HEK293 (cell line): Measurements from ENCODE around the gene ING1.

Source experiments
- GLIS1 ChIP-seq: fragments of 450-650 bp; formaldehyde crosslinking; IDR thresholded peaks from 2 replicates; pipeline ENCODE4 v1.5.1; 2016; ENCODE audit warnings: missing biosample characterization, missing genetic modification characterization
- GLIS2 ChIP-seq: fragments of 450-650 bp; formaldehyde crosslinking; IDR thresholded peaks from 2 replicates; pipeline ENCODE4 v1.5.1; 2016; ENCODE audit warnings: missing biosample characterization, missing genetic modification characterization
- KLF1 ChIP-seq: fragments of 450-650 bp; formaldehyde crosslinking; IDR thresholded peaks from 2 replicates; pipeline ENCODE4 v1.5.1; 2016; ENCODE audit warnings: missing biosample characterization, missing genetic modification characterization
- KLF10 ChIP-seq: fragments of 450-650 bp; IDR thresholded peaks from 2 replicates; pipeline ENCODE4 v1.5.1; 2018; ENCODE audit warnings: missing biosample characterization, mild to moderate bottlenecking, missing genetic modification characterization
- KLF7 ChIP-seq: fragments of 450-650 bp; formaldehyde crosslinking; IDR thresholded peaks from 2 replicates; pipeline ENCODE4 v1.5.1; 2016; ENCODE audit warnings: missing biosample characterization, missing genetic modification characterization, borderline replicate concordance
- SP2 ChIP-seq: fragments of 450-650 bp; formaldehyde crosslinking; IDR thresholded peaks from 2 replicates; pipeline ENCODE4 v1.5.1; 2016; ENCODE audit warnings: missing biosample characterization, missing genetic modification characterization
- SP3 ChIP-seq: fragments of 450-650 bp; formaldehyde crosslinking; IDR thresholded peaks from 2 replicates; pipeline ENCODE4 v1.5.1; 2016; ENCODE audit warnings: missing biosample characterization, missing genetic modification characterization
- WT1 ChIP-seq: fragments of 450-650 bp; formaldehyde crosslinking; IDR thresholded peaks from 2 replicates; pipeline ENCODE4 v1.5.1; 2016; ENCODE audit warnings: missing biosample characterization, missing genetic modification characterization
- ZBTB48 ChIP-seq: fragments of 450-650 bp; formaldehyde crosslinking; IDR thresholded peaks from 2 replicates; pipeline ENCODE4 v1.5.1; 2016; ENCODE audit warnings: missing biosample characterization, missing genetic modification characterization
- ZBTB8A ChIP-seq: fragments of 450-650 bp; formaldehyde crosslinking; IDR thresholded peaks from 2 replicates; pipeline ENCODE4 v1.5.1; 2016; ENCODE audit warnings: missing biosample characterization, missing genetic modification characterization
- ZFHX2 ChIP-seq: fragments of 450-650 bp; formaldehyde crosslinking; conservative IDR thresholded peaks from 2 replicates; pipeline ENCODE4 v1.5.1; 2016; ENCODE audit warnings: missing biosample characterization, missing genetic modification characterization
- ZFP3 ChIP-seq: fragments of 450-650 bp; formaldehyde crosslinking; IDR thresholded peaks from 2 replicates; pipeline ENCODE4 v1.5.1; 2016; ENCODE audit warnings: low read depth, missing biosample characterization, missing genetic modification characterization
- ZNF10 ChIP-seq: fragments of 450-650 bp; formaldehyde crosslinking; IDR thresholded peaks from 2 replicates; pipeline ENCODE4 v1.5.1; 2017; ENCODE audit warnings: missing biosample characterization, missing genetic modification characterization
- ZNF146 ChIP-seq: fragments of 450-650 bp; formaldehyde crosslinking; IDR thresholded peaks from 2 replicates; pipeline ENCODE4 v1.5.1; 2016; ENCODE audit warnings: missing biosample characterization, missing genetic modification characterization
- ZNF335 ChIP-seq: fragments of 450-650 bp; formaldehyde crosslinking; conservative IDR thresholded peaks from 2 replicates; pipeline ENCODE4 v1.5.1; 2016; ENCODE audit warnings: missing biosample characterization, missing genetic modification characterization
- ZNF341 ChIP-seq: fragments of 450-650 bp; formaldehyde crosslinking; IDR thresholded peaks from 2 replicates; pipeline ENCODE4; 2016; ENCODE audit warnings: low read depth, missing biosample characterization, missing genetic modification characterization
- ZNF394 ChIP-seq: fragments of 450-650 bp; formaldehyde crosslinking; IDR thresholded peaks from 2 replicates; pipeline ENCODE4 v1.5.1; 2016; ENCODE audit warnings: missing biosample characterization, missing genetic modification characterization, mild to moderate bottlenecking, moderate library complexity, borderline replicate concordance
- ZNF404 ChIP-seq: fragments of 450-650 bp; formaldehyde crosslinking; IDR thresholded peaks from 2 replicates; pipeline ENCODE4 v1.5.1; 2017; ENCODE audit warnings: missing biosample characterization, missing genetic modification characterization
- ZNF501 ChIP-seq: fragments of 450-650 bp; formaldehyde crosslinking; IDR thresholded peaks from 2 replicates; pipeline ENCODE4 v1.5.1; 2016; ENCODE audit warnings: missing biosample characterization, missing genetic modification characterization
- ZNF549 ChIP-seq: fragments of 450-650 bp; IDR thresholded peaks from 2 replicates; pipeline ENCODE4 v1.5.1; 2018; ENCODE audit warnings: missing biosample characterization, missing genetic modification characterization, mild to moderate bottlenecking, inconsistent platforms, moderate library complexity
- ZNF660 ChIP-seq: fragments of 450-650 bp; IDR thresholded peaks from 2 replicates; pipeline ENCODE4 v1.5.1; 2018; ENCODE audit warnings: missing biosample characterization, mild to moderate bottlenecking, missing genetic modification characterization
- ZNF701 ChIP-seq: fragments of 450-650 bp; formaldehyde crosslinking; IDR thresholded peaks from 2 replicates; pipeline ENCODE4 v1.5.1; 2016; ENCODE audit warnings: missing biosample characterization, missing genetic modification characterization
- TF ChIP-seq, protein P1 (sequence below): fragments of 450-650 bp; formaldehyde crosslinking; IDR thresholded peaks from 2 replicates; pipeline ENCODE4 v1.5.1; 2016; ENCODE audit warnings: missing biosample characterization, missing genetic modification characterization, borderline replicate concordance
- TF ChIP-seq, protein P2 (sequence below): fragments of 450-650 bp; formaldehyde crosslinking; IDR thresholded peaks from 2 replicates; pipeline ENCODE4 v1.5.1; 2016; ENCODE audit warnings: missing biosample characterization, missing genetic modification characterization
- TF ChIP-seq, protein P3 (sequence below): fragments of 450-650 bp; formaldehyde crosslinking; IDR thresholded peaks from 2 replicates; pipeline ENCODE4 v1.5.1; 2016; ENCODE audit warnings: missing biosample characterization, missing genetic modification characterization

The ING1 gene

DNA sequence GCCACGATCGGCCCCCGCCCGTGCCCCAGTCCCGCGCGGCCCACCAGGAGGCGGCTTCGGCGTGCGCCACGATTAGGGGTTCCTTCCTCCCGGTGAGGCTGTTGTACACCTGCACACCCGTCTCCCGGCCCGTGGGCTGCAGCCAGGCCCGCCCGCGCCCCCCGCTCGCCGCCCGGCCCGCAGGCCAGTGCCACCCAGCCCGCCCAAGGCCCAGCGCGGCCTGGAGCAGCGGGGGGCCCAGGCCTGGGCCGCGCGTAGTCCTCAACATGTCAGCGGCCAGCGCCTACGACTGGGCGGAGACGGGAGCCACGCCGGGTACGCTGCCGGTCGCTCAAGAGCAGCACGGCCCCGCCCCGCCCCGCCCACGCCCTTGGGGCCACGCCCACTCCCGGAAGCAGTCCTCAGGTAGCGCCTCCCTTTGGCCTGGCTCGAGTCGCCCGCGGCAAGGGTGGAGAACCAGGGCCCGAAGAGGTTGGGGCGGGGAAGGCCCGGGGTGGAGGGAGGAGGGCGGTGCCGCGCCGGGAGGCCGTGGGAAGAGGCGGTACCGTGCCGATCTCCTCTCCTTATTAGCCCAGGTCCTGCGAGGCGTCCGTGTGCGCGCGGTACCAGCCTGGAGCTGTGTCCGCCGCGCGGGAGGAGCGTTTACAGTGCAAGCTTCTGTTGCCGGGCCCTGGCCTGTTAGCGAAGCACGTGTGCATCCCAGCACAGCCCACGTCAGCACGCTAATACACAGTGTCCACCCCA lies 7.5 kb upstream of the ING1 start, which contains the start of gene CARS2 (continued):
- TF ChIP-seq, protein P1, sequence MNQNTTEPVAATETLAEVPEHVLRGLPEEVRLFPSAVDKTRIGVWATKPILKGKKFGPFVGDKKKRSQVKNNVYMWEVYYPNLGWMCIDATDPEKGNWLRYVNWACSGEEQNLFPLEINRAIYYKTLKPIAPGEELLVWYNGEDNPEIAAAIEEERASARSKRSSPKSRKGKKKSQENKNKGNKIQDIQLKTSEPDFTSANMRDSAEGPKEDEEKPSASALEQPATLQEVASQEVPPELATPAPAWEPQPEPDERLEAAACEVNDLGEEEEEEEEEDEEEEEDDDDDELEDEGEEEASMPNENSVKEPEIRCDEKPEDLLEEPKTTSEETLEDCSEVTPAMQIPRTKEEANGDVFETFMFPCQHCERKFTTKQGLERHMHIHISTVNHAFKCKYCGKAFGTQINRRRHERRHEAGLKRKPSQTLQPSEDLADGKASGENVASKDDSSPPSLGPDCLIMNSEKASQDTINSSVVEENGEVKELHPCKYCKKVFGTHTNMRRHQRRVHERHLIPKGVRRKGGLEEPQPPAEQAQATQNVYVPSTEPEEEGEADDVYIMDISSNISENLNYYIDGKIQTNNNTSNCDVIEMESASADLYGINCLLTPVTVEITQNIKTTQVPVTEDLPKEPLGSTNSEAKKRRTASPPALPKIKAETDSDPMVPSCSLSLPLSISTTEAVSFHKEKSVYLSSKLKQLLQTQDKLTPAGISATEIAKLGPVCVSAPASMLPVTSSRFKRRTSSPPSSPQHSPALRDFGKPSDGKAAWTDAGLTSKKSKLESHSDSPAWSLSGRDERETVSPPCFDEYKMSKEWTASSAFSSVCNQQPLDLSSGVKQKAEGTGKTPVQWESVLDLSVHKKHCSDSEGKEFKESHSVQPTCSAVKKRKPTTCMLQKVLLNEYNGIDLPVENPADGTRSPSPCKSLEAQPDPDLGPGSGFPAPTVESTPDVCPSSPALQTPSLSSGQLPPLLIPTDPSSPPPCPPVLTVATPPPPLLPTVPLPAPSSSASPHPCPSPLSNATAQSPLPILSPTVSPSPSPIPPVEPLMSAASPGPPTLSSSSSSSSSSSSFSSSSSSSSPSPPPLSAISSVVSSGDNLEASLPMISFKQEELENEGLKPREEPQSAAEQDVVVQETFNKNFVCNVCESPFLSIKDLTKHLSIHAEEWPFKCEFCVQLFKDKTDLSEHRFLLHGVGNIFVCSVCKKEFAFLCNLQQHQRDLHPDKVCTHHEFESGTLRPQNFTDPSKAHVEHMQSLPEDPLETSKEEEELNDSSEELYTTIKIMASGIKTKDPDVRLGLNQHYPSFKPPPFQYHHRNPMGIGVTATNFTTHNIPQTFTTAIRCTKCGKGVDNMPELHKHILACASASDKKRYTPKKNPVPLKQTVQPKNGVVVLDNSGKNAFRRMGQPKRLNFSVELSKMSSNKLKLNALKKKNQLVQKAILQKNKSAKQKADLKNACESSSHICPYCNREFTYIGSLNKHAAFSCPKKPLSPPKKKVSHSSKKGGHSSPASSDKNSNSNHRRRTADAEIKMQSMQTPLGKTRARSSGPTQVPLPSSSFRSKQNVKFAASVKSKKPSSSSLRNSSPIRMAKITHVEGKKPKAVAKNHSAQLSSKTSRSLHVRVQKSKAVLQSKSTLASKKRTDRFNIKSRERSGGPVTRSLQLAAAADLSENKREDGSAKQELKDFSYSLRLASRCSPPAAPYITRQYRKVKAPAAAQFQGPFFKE (tag by site-specific recombination) = no peak
- peak; percentile 97 for TF ChIP-seq SP2
- TF ChIP-seq ZNF404 (tag by site-specific recombination) = no peak
- TF ChIP-seq ZFHX2 = peak; percentile 84
- 0 out of 2 replicates have a peak, but pooled peaks have one; percentile 7 for TF ChIP-seq ZNF335
- TF ChIP-seq GLIS1 (tag by site-specific recombination) = peak; percentile 63
- peak; percentile 95 for TF ChIP-seq KLF10 (tag by site-specific recombination)
- no peak for TF ChIP-seq ZNF146
- TF ChIP-seq ZNF394 (tag by site-specific recombination) = 0 out of 2 replicates have a peak, but pooled peaks have one; percentile 13
- TF ChIP-seq ZNF549 (tag by site-specific recombination) = no peak
- peak; percentile 55 for TF ChIP-seq GLIS2 (tag by site-specific recombination)
- TF ChIP-seq ZFP3 (tag by site-specific recombination) = no peak
- TF ChIP-seq, protein P2, sequence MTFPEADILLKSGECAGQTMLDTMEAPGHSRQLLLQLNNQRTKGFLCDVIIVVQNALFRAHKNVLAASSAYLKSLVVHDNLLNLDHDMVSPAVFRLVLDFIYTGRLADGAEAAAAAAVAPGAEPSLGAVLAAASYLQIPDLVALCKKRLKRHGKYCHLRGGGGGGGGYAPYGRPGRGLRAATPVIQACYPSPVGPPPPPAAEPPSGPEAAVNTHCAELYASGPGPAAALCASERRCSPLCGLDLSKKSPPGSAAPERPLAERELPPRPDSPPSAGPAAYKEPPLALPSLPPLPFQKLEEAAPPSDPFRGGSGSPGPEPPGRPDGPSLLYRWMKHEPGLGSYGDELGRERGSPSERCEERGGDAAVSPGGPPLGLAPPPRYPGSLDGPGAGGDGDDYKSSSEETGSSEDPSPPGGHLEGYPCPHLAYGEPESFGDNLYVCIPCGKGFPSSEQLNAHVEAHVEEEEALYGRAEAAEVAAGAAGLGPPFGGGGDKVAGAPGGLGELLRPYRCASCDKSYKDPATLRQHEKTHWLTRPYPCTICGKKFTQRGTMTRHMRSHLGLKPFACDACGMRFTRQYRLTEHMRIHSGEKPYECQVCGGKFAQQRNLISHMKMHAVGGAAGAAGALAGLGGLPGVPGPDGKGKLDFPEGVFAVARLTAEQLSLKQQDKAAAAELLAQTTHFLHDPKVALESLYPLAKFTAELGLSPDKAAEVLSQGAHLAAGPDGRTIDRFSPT (tag by site-specific recombination) = peak; percentile 93
- no peak for TF ChIP-seq ZNF701 (tag by site-specific recombination)
- TF ChIP-seq ZNF10 (tag by site-specific recombination) = 0 out of 2 replicates have a peak, but pooled peaks have one; percentile 57
- peak; percentile 76 for TF ChIP-seq WT1 (tag by site-specific recombination)
- peak; percentile 77 for TF ChIP-seq ZNF341
- TF ChIP-seq SP3 (tag by site-specific recombination) = peak; percentile 97
- no peak; the same call in 1 of the 2 replicates for TF ChIP-seq ZNF501 (tag by site-specific recombination)
- TF ChIP-seq KLF7 (tag by site-specific recombination) = peak; percentile 95
- TF ChIP-seq, protein P3, sequence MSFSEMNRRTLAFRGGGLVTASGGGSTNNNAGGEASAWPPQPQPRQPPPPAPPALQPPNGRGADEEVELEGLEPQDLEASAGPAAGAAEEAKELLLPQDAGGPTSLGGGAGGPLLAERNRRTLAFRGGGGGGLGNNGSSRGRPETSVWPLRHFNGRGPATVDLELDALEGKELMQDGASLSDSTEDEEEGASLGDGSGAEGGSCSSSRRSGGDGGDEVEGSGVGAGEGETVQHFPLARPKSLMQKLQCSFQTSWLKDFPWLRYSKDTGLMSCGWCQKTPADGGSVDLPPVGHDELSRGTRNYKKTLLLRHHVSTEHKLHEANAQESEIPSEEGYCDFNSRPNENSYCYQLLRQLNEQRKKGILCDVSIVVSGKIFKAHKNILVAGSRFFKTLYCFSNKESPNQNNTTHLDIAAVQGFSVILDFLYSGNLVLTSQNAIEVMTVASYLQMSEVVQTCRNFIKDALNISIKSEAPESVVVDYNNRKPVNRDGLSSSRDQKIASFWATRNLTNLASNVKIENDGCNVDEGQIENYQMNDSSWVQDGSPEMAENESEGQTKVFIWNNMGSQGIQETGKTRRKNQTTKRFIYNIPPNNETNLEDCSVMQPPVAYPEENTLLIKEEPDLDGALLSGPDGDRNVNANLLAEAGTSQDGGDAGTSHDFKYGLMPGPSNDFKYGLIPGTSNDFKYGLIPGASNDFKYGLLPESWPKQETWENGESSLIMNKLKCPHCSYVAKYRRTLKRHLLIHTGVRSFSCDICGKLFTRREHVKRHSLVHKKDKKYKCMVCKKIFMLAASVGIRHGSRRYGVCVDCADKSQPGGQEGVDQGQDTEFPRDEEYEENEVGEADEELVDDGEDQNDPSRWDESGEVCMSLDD (tag by site-specific recombination) = no peak
- 0 out of 2 replicates have a peak, but pooled peaks have one; percentile 27 for TF ChIP-seq ZNF660 (tag by site-specific recombination)
- peak; percentile 93 for TF ChIP-seq ZBTB8A (tag by site-specific recombination)
- TF ChIP-seq KLF1 (tag by site-specific recombination) = peak; percentile 99
- TF ChIP-seq ZBTB48 (tag by site-specific recombination) = no peak
- TF ChIP-seq, all 188 proteins: peak for 43
